ENCODE data around the gene TSC2. TPM values are rescaled to one million over a fixed set of nuclear protein-coding genes. Genes with fewer than 3 reads are reported as not detected.

The TSC2 gene
- total RNA-seq, 1 experiment from 2014 or later = 166 TPM

DNA sequence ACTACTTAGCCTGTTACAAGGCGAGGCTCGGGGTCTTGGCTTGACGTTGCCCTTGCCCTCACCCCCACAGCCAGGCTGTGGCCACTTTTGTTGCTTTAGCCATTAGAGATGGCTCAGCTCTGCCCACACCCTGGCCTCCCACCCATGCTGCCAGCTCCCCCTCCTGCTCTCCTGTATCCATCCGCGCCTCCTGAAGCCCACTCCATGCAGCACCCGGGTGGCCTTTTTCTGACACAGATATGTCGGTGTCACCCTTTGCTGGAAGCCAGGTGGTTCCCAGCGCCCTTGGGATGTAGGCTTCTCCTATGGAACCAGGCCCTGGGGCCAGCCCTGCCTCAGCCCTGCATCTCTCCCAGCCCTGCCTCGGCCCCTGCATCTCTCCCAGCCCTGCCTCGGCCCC, 9.7 kb downstream of the TSC2 start:
- DNase-seq = no peak
- Histone ChIP-seq H3K27me3 (ENCODE audit: insufficient read depth, low read depth) (no peaks in the 10 kb centered on the region), H3K4me1 (replicated peaks; ENCODE audit: insufficient read depth) (no peaks in the 10 kb centered on the region), H3K9me3 (ENCODE audit: insufficient read depth, low read depth) (no peaks in the 10 kb centered on the region), H3K4me2 (no peak overlapping the region), H3K9me2 (ENCODE audit: insufficient read depth) (no peaks in the 10 kb centered on the region), H4K20me1 (ENCODE audit: insufficient read depth) (no peaks in the 10 kb centered on the region), H3K4me3 (no peak overlapping the region), H2AFZ (no peak overlapping the region), H3F3A (ENCODE audit: insufficient read depth, low read depth) (no peaks in the 10 kb centered on the region), H3K27ac (no peak overlapping the region), H3K36me3 (ENCODE audit: low read depth) (no peaks in the 10 kb centered on the region), H3K79me2 (ENCODE audit: low read depth) (no peaks in the 10 kb centered on the region)
- CTCF ChIA-PET = no interaction called here
- POLR2A ChIA-PET (ENCODE audit: unreplicated experiment) = no interaction called here
- no TSS peak for BruUV-seq (replicated peaks)
- intact Hi-C loops (cut with micrococcal nuclease; ENCODE audit: unreplicated experiment) = loop anchor here (2.0 kb wide), 1 partner anchor 35 kb away; no protein-coding TSS in a partner anchor
- TF ChIP-seq EZH2 (IDR thresholded peaks at IDR 0.05; ENCODE audit: low read depth) = no peak
- TF ChIP-seq, protein P1, sequence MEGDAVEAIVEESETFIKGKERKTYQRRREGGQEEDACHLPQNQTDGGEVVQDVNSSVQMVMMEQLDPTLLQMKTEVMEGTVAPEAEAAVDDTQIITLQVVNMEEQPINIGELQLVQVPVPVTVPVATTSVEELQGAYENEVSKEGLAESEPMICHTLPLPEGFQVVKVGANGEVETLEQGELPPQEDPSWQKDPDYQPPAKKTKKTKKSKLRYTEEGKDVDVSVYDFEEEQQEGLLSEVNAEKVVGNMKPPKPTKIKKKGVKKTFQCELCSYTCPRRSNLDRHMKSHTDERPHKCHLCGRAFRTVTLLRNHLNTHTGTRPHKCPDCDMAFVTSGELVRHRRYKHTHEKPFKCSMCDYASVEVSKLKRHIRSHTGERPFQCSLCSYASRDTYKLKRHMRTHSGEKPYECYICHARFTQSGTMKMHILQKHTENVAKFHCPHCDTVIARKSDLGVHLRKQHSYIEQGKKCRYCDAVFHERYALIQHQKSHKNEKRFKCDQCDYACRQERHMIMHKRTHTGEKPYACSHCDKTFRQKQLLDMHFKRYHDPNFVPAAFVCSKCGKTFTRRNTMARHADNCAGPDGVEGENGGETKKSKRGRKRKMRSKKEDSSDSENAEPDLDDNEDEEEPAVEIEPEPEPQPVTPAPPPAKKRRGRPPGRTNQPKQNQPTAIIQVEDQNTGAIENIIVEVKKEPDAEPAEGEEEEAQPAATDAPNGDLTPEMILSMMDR (conservative IDR thresholded peaks at IDR 0.05) = no peak

DNA sequence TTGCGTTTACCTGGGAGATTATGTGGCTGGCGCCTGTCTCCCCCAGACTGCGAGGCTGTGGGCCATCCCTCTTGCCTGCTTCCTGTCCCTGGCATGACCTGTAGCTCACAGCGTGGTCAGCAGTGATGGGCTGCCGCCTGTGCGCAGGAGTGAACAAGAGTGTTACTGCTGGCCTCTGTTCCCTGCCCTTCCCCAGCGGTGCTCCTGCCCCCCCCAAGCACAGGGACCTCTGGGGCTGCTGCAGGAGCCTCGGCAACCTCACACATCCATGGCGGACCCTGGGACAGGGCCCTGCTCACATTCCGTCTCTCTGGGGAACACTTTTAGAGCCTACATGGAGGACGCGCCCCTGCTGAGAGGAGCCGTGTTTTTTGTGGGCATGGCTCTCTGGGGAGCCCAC, 10.6 kb downstream of the TSC2 start:
- Histone ChIP-seq H3K27me3 (ENCODE audit: insufficient read depth, low read depth) (no peaks in the 10 kb centered on the region), H3K4me3 (no peak overlapping the region), H4K20me1 (ENCODE audit: insufficient read depth) (no peaks in the 10 kb centered on the region), H3F3A (ENCODE audit: insufficient read depth, low read depth) (no peaks in the 10 kb centered on the region), H2AFZ (no peak overlapping the region), H3K9me2 (ENCODE audit: insufficient read depth) (no peaks in the 10 kb centered on the region), H3K79me2 (ENCODE audit: low read depth) (no peaks in the 10 kb centered on the region), H3K4me1 (replicated peaks; ENCODE audit: insufficient read depth) (no peaks in the 10 kb centered on the region), H3K4me2 (no peak overlapping the region), H3K36me3 (ENCODE audit: low read depth) (no peaks in the 10 kb centered on the region), H3K9me3 (ENCODE audit: insufficient read depth, low read depth) (no peaks in the 10 kb centered on the region), H3K27ac (no peak overlapping the region)
- BruUV-seq (replicated peaks) = no TSS peak
- no peak for DNase-seq
- TF ChIP-seq EZH2 (IDR thresholded peaks at IDR 0.05; ENCODE audit: low read depth) = no peak
- TF ChIP-seq, protein P1 (conservative IDR thresholded peaks at IDR 0.05) = no peak
- CTCF ChIA-PET = no interaction called here
- intact Hi-C loops (cut with micrococcal nuclease; ENCODE audit: unreplicated experiment) = no loop called here
- POLR2A ChIA-PET (ENCODE audit: unreplicated experiment) = no interaction called here

DNA sequence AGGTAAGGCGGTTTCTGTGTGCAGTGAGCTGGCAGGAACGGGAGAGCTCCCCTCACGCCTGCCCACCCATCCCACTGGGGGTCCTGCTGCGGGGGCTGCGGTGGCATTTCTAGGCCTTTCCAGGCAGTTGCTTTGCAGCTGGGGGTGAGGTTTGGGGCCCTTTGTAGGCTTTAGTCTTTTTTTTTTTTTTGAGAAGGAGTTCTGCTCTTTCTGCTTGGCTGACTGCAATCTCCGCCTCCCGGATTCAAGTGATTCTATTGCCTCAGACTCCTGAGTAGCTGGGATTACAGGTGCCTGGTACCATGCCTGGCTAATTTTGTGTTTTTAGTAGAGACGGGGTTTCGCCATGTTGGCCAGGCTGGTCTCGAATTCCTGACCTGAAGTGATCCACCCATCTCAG, 11.1 kb downstream of the TSC2 start:
- no peaks in the 10 kb centered on the region for H3K4me1 ChIP-seq (replicated peaks; ENCODE audit: insufficient read depth)

More for the DNA sequence above, 11.1 kb downstream of the TSC2 start:
- intact Hi-C loops (cut with micrococcal nuclease; ENCODE audit: unreplicated experiment) = no loop called here
- no peaks in the 10 kb centered on the region for H3K9me3 ChIP-seq (ENCODE audit: insufficient read depth, low read depth)
- no TSS peak for BruUV-seq (replicated peaks)
- no peak for DNase-seq
- no peaks in the 10 kb centered on the region for H3K27me3 ChIP-seq (ENCODE audit: insufficient read depth, low read depth)
- no peaks in the 10 kb centered on the region for H3K9me2 ChIP-seq (ENCODE audit: insufficient read depth)
- ChIA-PET CTCF (interaction anchor here (0.6 kb wide), 1 partner anchor 11 kb away, joined by 7 read pairs; no protein-coding TSS in a partner anchor), POLR2A (ENCODE audit: unreplicated experiment) (no interaction called here)
- no peaks in the 10 kb centered on the region for H3F3A ChIP-seq (ENCODE audit: insufficient read depth, low read depth)
- H3K27ac ChIP-seq = no peak overlapping the region
- TF ChIP-seq EZH2 (IDR thresholded peaks at IDR 0.05; ENCODE audit: low read depth) = no peak
- TF ChIP-seq, protein P1 (conservative IDR thresholded peaks at IDR 0.05) = no peak
- no peaks in the 10 kb centered on the region for H3K36me3 ChIP-seq (ENCODE audit: low read depth)
- no peaks in the 10 kb centered on the region for H3K79me2 ChIP-seq (ENCODE audit: low read depth)
- no peak overlapping the region for H2AFZ ChIP-seq
- H3K4me2 ChIP-seq = no peak overlapping the region
- H4K20me1 ChIP-seq (ENCODE audit: insufficient read depth) = no peaks in the 10 kb centered on the region
- H3K4me3 ChIP-seq = no peak overlapping the region
